Neuronal stem cell (in vitro differentiated cells): ENCODE results near the gene S1PR4.

Experiments
- DNase-seq: peaks from one replicate; pipeline ENCODE4 v3.0.0-alpha.2; 2013; ENCODE audit warnings: low spot score
- H2AFZ ChIP-seq: one replicate; pipeline ENCODE4 v1.6.1; 2013; ENCODE audit warnings: mild to moderate bottlenecking, low read length, inconsistent platforms
- H2AK5ac ChIP-seq: 2 replicates; pipeline ENCODE4 v1.6.1; 2013; ENCODE audit warnings: low read depth, mild to moderate bottlenecking, inconsistent platforms, low read length, moderate library complexity, mixed read lengths
- H2BK120ac ChIP-seq: 2 replicates; pipeline ENCODE4 v1.6.1; 2013; ENCODE audit warnings: low read depth, mild to moderate bottlenecking, inconsistent platforms, low read length, moderate library complexity, mixed read lengths
- H2BK12ac ChIP-seq: one replicate; pipeline ENCODE4 v1.6.1; 2013; ENCODE audit warnings: low read length, inconsistent platforms
- H2BK15ac ChIP-seq: 2 replicates; pipeline ENCODE4 v1.6.1; 2013; ENCODE audit warnings: mild to moderate bottlenecking, low read length, inconsistent platforms, mixed read lengths
- H2BK5ac ChIP-seq: one replicate; pipeline ENCODE4 v1.6.1; 2013; ENCODE audit warnings: inconsistent platforms, mild to moderate bottlenecking, low read length, moderate library complexity
- H3K14ac ChIP-seq: one replicate; pipeline ENCODE4 v1.6.1; 2013; ENCODE audit warnings: low read length, inconsistent platforms
- H3K18ac ChIP-seq: 2 replicates; pipeline ENCODE4 v1.6.1; 2013; ENCODE audit warnings: low read length, inconsistent platforms
- H3K23ac ChIP-seq: 2 replicates; pipeline ENCODE4 v1.6.1; 2013; ENCODE audit warnings: low read depth, mild to moderate bottlenecking, mixed read lengths, low read length, inconsistent platforms; ENCODE audit not compliant: poor library complexity
- H3K27ac ChIP-seq: replicated peaks from 3 replicates; pipeline ENCODE4 v1.5.1; 2013; ENCODE audit warnings: low read length, inconsistent platforms
- H3K27me3 ChIP-seq, 3 experiments: 2 replicates each; pipeline ENCODE4 v1.6.1; 2013; ENCODE audit warnings: low read length in 3 of 3, mild to moderate bottlenecking in 2 of 3, inconsistent platforms in 1 of 3, low read depth in 1 of 3, mixed read lengths in 1 of 3, moderate library complexity in 1 of 3; ENCODE audit not compliant: control insufficient read depth in 3 of 3, insufficient read depth in 3 of 3
- H3K36me3 ChIP-seq, 2 donors: replicated peaks in 1 of 2; 2 replicates each; pipeline ENCODE4 v1.6.1; 2013; ENCODE audit warnings: low read length in 2 of 2; ENCODE audit not compliant: control insufficient read depth in 2 of 2, insufficient read depth in 2 of 2
- H3K4ac ChIP-seq: 2 replicates; pipeline ENCODE4 v1.6.1; 2013; ENCODE audit warnings: inconsistent platforms, mild to moderate bottlenecking, low read length, moderate library complexity
- H3K4me1 ChIP-seq, 2 donors: 1 replicate in 1 of 2; 2 replicates in 1 of 2; pipeline ENCODE4 v1.6.1; 2013; ENCODE audit warnings: low read length in 2 of 2, low read depth in 1 of 2; ENCODE audit not compliant: control insufficient read depth in 2 of 2, insufficient read depth in 1 of 2
- H3K4me2 ChIP-seq: one replicate; pipeline ENCODE4 v1.6.1; 2013; ENCODE audit warnings: mild to moderate bottlenecking, low read length, inconsistent platforms; ENCODE audit not compliant: insufficient read depth, poor library complexity, severe bottlenecking
- H3K4me3 ChIP-seq, 2 donors: 2 replicates each; pipeline ENCODE4 v1.5.1; 2013; ENCODE audit warnings: low read length in 2 of 2, mild to moderate bottlenecking in 2 of 2, inconsistent platforms in 1 of 2, moderate library complexity in 1 of 2
- H3K79me1 ChIP-seq: one replicate; pipeline ENCODE4 v1.6.1; 2013; ENCODE audit warnings: low read depth, mild to moderate bottlenecking, inconsistent platforms, low read length, moderate library complexity
- H3K9ac ChIP-seq: one replicate; pipeline ENCODE4 v1.6.1; 2013; ENCODE audit warnings: mild to moderate bottlenecking, low read depth, low read length, inconsistent platforms; ENCODE audit not compliant: poor library complexity
- H3K9me3 ChIP-seq, 2 donors: replicated peaks in 1 of 2; 2 replicates each; pipeline versions ENCODE3 to v1.6.1; 2013; ENCODE audit warnings: low read length in 2 of 2, mild to moderate bottlenecking in 2 of 2, inconsistent platforms in 1 of 2, low read depth in 1 of 2, mixed read lengths in 1 of 2, moderate library complexity in 1 of 2; ENCODE audit not compliant: control insufficient read depth in 2 of 2, insufficient read depth in 1 of 2
- H4K8ac ChIP-seq: one replicate; pipeline ENCODE4 v1.6.1; 2013; ENCODE audit warnings: low read depth, mild to moderate bottlenecking, inconsistent platforms, low read length, moderate library complexity
- H4K91ac ChIP-seq: one replicate; pipeline ENCODE4 v1.6.1; 2013; ENCODE audit warnings: low read length, low read depth, mild to moderate bottlenecking, inconsistent platforms; ENCODE audit not compliant: poor library complexity
- WGBS, 2 donors: extraction: QIAGEN DNeasy Blood & Tissue Kit; methylation state at CpG; one replicate each; pipeline ENCODE4 v1.1.7; 2013; ENCODE audit warnings: missing lambda C conversion rate in 2 of 2, mixed read lengths in 1 of 2; ENCODE audit not compliant: insufficient read length in 2 of 2, insufficient replicate concordance in 1 of 2; ENCODE audit errors: extremely low coverage in 2 of 2; 5-methylcytosine and 5-hydroxymethylcytosine counted together

The S1PR4 gene

GRCh38 chr19:3204646-3205275 lies 26.2 kb downstream of the S1PR4 start:
- DNase-seq: no peak
- peak overlapping the region; percentile 30 for H3K9ac ChIP-seq
- H3K4me3 ChIP-seq: no peak overlapping the region
- H2BK15ac ChIP-seq: no peak overlapping the region
- no peak overlapping the region for H3K14ac ChIP-seq
- H3K23ac ChIP-seq: peak overlapping the region; percentile 73
- no peak overlapping the region for H3K18ac ChIP-seq
- H2AK5ac ChIP-seq: no peak overlapping the region
- H3K27me3 ChIP-seq: no peaks in the 10 kb centered on the region
- H4K8ac ChIP-seq: no peak overlapping the region
- peaks cover 19 to 63% of the 10 kb centered on the region in 2 donors for H3K36me3 ChIP-seq
- H3K27ac ChIP-seq: no peak overlapping the region
- H2BK120ac ChIP-seq: no peak overlapping the region
- H3K9me3 ChIP-seq: peaks cover 0 to 2% of the 10 kb centered on the region in 2 donors
- peaks cover 6% of the 10 kb centered on the region for H3K79me1 ChIP-seq
- H3K4me1 ChIP-seq: peaks cover 0 to 4% of the 10 kb centered on the region in 2 donors
- WGBS, 2 donors: no CpG with 5 or more reads among the region's 35 CpGs
- H2BK12ac ChIP-seq: no peak overlapping the region
- no peak overlapping the region for H2AFZ ChIP-seq
- H2BK5ac ChIP-seq: no peak overlapping the region
- no peak overlapping the region for H3K4me2 ChIP-seq
- no peak overlapping the region for H4K91ac ChIP-seq
- no peak overlapping the region for H3K4ac ChIP-seq

- Histone ChIP-seq H4K91ac (no peak overlapping the region), H3K9ac (no peak overlapping the region), H3K14ac (no peak overlapping the region), H3K4me1 (peaks cover 1 to 4% of the 10 kb centered on the region in 2 donors), H3K9me3 (peaks cover 0 to 2% of the 10 kb centered on the region in 2 donors), H3K27ac (no peak overlapping the region), H3K4ac (no peak overlapping the region), H2AFZ (no peak overlapping the region), H3K23ac (no peak overlapping the region), H2BK5ac (no peak overlapping the region), H4K8ac (no peak overlapping the region), H3K36me3 (peaks cover 19 to 54% of the 10 kb centered on the region in 2 donors), H3K27me3 (no peaks in the 10 kb centered on the region), H2AK5ac (no peak overlapping the region), H2BK15ac (no peak overlapping the region), H3K79me1 (peaks cover 8% of the 10 kb centered on the region), H3K18ac (no peak overlapping the region), H3K4me3 (no peak overlapping the region), H2BK12ac (peak overlapping the region; percentile 73), H2BK120ac (no peak overlapping the region), H3K4me2 (no peak overlapping the region)
- DNase-seq: no peak
- WGBS, 2 donors: no CpG with 5 or more reads among the region's 28 CpGs
These were observed 27.8 kb downstream of the S1PR4 start for GRCh38 chr19:3206216-3206953.

GRCh38 chr19:3207461-3208242 lies 29.1 kb downstream of the S1PR4 start:
- H4K8ac ChIP-seq: no peak overlapping the region
- H3K9ac ChIP-seq: peak overlapping the region; percentile 60
- no peak overlapping the region for H3K18ac ChIP-seq
- no peak overlapping the region for H3K4me3 ChIP-seq
- H2AK5ac ChIP-seq: no peak overlapping the region
- peak overlapping the region; percentile 21 for H3K14ac ChIP-seq
- H2BK5ac ChIP-seq: peak overlapping the region; percentile 39
- H3K4me1 ChIP-seq: peaks cover 1 to 4% of the 10 kb centered on the region in 2 donors
- no peak overlapping the region for H2BK15ac ChIP-seq
- no peak for DNase-seq
- H3K27ac ChIP-seq: no peak overlapping the region
- no CpG with 5 or more reads among the region's 43 CpGs for WGBS, 2 donors
- H2BK12ac ChIP-seq: no peak overlapping the region
- peaks cover 19 to 54% of the 10 kb centered on the region in 2 donors for H3K36me3 ChIP-seq
- H3K4me2 ChIP-seq: no peak overlapping the region
- peaks cover 5% of the 10 kb centered on the region for H3K79me1 ChIP-seq
- H3K9me3 ChIP-seq: peaks cover 0 to 2% of the 10 kb centered on the region in 2 donors
- H2AFZ ChIP-seq: no peak overlapping the region
- no peak overlapping the region for H4K91ac ChIP-seq
- no peaks in the 10 kb centered on the region for H3K27me3 ChIP-seq
- no peak overlapping the region for H3K4ac ChIP-seq
- H2BK120ac ChIP-seq: no peak overlapping the region
- H3K23ac ChIP-seq: no peak overlapping the region
